GM19463 (cell line): ENCODE results near the gene ZNF324.
"Not testable (repeated sequence)": the region's sequence is repeated elsewhere in the genome, so short reads cannot be mapped to it uniquely, and the experiment has no call there.

Source experiments
- ATAC-seq: cut with Tn5 transposase; IDR thresholded peaks from one replicate; pipeline ENCODE4 v1.9.1; 2021; ENCODE audit warnings: mild to moderate bottlenecking, moderate library complexity; ENCODE audit not compliant: unreplicated experiment

Gene ZNF324

DNA sequence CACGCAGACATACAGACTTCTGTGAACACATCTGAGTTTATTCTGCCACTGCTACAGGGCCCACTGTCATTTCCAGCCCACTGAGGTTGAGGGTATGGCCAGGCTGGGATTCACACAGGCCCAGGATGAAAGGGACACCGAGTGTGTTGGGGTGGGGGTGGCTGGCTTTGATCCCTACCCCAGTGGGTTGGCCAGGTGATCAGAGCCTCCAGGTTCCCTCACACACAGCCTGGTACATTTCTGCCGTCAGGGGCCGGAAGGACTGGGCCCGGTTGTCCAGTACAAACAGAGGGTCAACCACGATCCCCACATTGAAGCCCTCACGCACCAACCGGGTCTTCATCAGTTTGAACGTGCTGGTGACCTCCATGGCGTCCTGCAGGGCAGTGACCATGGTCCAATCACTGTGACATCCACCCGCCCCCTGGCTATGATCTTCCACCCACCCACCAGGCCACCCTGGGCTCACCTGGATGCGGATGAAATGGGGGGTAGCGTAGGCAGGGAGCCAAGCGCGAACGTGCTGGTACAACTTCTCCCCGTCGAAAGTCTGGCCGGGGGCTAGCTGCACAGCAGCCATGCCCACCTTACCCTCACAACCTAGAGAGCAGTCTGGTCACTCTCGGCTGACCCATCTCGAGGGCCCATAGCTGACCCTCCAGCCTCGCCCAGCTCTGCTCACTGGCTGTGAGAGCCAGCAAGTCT, 31.6 kb downstream of the ZNF324 start:
- no peak for ATAC-seq

DNA sequence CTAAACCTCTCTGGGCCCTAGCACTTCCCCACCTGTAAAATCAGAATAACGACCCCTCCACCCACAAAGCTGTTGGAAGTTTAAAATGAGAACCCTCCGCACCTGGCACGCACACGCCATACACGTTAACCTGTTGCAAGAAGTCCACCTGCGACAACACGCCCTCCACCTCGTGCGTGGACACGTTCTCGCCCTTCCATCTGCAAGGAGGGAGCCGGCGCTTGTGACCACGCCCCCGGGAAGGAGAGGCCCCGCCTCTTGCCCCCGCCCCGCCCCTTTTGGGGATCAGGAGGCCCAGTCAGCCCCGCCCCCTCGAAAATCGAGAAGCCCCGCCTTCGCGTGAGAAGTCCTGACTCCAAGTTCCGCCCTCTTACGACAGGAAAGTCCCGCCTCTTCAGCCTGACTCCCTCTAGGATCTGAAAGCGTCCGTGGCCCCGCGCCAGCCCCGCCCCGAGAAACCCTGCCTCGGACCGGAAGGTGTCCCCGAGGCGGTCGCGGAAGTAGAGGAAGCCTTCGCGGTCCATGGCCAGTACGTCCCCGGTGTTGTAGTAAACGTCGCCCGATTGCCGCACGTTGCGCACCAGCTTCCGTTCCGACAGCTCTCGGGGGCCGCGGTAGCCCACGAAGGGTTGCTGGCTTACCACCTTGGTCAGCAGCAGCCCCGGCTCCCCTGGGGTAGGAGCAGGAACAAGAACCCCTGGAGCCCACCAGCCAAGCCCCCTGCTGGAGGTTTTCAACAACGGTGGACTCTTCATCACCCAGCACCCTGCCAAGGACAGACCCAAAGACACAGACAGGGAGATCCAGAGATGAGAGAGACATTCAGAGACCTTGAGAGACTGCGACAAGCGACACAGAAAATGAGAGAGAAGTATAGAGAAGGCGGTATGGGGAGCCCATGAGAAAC, 32.4 kb downstream of the ZNF324 start:
- peak; percentile 96 for ATAC-seq

DNA sequence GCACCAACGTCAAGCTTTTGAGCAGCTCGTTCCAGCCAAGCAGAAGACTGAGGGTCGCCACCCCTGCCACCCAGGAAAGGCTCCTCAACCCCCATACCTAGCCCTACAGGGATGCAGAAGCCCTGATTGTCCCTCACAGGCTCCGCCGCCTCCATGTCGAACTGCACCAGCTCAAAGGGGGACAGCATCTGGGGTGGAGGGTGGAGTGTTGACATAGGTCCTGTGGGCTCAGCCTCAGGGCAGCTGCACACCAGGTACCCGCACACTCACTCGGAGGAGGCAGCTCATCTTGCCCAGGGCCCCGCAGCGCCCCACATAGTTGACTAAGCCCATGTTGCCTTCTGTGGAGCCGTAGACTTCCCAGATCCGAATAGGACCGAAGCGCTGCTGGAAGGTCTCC, 33.4 kb downstream of the ZNF324 start:
- ATAC-seq: no peak

DNA sequence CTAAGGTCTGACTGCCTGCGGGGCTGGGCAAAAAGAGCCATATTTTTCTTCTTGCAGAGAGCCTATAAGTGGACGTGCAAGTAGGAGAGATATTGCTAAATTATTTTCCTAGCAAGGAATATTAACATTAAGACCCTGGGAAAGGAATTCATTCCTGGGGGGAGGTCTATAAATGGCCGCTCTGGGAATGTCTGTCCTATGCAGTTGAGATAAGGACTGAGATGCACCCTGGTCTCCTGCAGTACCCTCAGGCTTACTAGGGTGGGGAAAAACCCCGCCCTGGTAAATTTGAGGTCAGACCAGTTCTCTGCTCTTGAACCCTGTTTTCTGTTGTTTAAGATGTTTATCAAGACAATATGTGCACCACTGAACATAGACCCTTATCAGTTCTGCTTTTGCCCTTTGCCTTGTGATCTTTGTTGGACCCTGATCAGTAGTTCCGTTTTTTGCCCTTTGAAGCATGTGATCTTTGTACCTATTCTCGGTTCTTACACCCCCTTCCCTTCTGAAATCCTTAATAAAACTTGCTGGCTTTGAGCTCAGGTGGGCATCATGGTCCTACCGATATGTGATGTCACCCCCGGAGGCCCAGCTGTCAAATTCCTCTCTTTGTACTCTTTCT, 40.8 kb downstream of the ZNF324 start:
- ATAC-seq: not testable (repeated sequence)

- ATAC-seq: no peak
Observed at GRCh38 chr19:58509731-58510083, 42.8 kb downstream of the ZNF324 start.

- no peak for ATAC-seq
Observed at GRCh38 chr19:58510084-58510862, 43.4 kb downstream of the ZNF324 start.

DNA sequence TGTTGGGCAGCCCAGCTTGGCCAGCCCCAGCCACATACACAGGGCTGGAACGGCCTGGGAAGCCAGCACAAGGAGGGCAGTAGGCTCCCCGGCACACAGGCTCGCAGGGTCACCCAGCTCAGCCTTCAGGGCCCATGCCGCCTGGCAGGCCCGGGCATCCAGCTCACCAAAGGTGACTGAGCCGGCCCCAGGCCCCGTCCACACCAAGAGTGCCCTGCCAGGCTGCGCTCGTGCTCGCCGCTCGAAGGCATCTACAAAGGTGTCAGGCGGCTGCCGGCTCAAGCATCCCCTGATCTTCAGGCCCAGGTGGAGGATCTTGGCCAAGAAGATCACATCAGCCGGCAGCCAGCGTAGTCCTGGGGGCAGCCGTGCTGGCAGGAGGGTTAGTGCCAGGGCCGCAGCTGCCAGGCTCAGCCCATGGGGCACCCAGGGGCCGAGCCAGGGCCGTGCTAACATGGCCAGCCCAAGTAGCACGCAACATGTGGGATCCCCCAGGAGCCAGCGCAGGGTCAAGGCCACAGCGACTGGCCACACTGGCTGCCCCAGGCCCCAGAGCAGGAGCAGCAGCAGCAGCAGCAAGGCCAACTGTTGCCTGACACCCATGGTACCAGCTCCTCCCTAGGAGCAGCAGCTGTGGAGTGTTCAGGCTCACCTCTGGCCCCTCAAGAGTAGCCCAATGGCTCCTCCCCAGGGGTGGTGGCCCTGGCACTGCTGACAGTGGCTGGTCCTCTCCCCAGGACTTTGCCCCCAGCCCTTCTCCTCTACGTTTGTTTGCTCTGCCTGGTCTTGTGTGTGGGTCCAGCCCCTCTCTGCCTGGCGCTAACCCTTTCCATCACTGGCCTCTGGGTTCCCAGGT, 44.7 kb downstream of the ZNF324 start, which contains the start of gene SLC27A5:
Gene SLC27A5 (minus strand): TSS at position 640 of the 856 bp plus-strand sequence. CDS start 37 bp downstream, at position 603.
- no peak for ATAC-seq

DNA sequence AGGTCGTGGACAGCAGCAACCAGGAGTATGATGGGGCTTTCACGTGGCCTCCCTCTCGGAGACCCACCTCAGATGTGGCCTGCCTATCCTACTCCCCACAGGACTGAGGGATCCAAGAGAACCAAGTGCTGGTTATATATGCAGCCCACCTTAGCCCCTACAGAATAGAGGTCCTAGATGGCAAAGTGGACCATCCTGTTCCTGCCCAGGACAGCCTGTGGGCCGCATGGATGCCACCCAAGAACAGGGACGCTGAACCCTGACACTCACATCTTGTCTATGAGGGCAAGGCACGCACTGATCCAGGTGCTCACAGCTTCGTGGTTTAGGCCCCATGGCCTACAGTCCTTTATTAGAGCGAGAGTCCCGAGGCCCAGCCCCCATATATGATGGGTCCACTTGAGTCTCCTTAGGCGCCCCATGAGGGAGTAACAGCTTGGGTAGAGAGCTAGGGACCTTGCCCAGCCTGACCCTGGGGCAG, 46.4 kb downstream of the ZNF324 start:
- ATAC-seq: no peak

GRCh38 chr19:58513694-58514563, 47.0 kb downstream of the ZNF324 start:
- ATAC-seq: peak; percentile 80

GRCh38 chr19:58514564-58515022, 47.7 kb downstream of the ZNF324 start:
- no peak for ATAC-seq

- ATAC-seq: no peak
Observed at GRCh38 chr19:58515259-58515658, 48.4 kb downstream of the ZNF324 start.

DNA sequence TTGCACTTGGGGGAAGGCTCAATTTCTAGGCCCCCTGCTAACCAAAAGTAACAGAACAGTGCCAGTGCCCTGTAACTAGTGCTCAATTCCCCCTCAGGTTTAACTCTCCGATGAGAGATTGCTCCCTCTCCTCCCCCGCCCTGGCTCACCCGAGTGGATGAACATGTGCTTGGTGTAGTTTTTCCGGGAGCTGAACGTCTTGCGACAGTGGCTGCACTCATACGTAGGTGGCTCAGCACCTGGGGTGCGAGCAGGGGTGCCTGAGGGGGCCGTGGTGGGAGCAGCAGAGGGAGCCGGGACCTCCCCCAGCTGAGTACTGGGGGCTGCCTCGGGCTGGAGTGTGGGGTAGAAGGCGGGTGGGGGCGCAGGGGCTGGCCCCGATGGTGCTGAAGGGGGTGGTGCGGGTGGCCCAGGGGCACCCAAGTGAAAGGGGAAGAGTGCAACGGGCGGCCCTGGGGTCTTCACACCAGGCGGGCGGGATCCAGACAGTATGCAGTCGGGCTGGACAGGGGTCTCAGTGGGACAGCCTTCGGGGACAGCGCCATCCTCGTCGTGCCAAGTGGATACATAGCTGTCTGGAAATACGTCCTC, 49.5 kb downstream of the ZNF324 start:
- ATAC-seq: no peak

GRCh38 chr19:58516964-58517833, 50.3 kb downstream of the ZNF324 start:
- ATAC-seq: no peak

DNA sequence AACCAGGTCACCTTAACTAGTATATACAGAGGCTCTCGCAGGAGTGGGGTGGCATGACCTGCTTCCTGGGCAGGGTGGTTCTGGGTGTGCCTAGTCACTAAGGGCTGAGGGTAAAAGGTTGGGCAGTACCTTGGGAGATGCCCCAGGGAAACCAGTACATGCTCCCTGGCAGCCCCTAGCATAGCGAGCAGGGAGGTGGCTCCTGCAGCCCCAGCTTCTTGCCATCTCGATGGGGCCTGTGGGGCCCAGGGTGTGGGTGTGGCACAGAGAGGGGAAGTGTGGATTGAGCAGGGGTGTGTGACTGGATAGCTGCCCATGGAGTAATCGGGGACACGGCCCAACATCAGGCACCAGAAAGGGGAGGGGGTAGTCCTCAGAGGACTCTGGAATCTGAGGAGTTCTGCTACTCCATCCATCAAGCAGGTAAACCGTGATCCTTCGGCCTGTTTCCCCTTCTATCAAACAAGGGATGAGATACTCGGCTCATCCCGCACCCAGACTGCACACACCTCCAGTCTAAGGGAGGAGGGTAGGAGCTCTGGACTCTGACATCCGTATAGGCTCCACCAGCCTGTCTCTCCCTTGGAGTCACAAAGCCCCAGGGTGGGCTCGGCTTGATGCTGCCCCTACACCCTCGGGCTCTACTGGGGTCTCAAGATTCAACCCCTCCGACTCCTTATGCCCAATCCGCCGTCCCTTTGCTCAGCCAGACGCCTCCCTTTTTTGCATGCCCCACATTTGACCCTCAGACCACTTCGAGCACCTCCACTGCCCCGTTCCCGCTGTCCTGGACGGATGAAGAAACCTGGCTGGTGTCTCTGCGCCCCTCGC, 51.6 kb downstream of the ZNF324 start:
- no peak for ATAC-seq

DNA sequence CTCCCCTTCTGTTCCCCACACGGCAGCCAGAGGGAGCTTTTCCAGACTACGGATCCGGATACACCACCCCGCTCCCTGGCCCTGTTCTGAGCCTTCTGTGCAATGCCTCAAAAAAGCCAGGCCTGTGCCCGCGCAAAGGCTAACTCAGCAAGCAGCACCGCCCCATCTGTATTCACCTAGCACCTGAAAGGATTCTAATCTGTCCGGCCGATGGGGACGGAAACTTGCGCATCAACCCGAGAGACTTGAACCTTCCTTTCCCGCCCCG, 52.1 kb downstream of the ZNF324 start:
- ATAC-seq: no peak

DNA sequence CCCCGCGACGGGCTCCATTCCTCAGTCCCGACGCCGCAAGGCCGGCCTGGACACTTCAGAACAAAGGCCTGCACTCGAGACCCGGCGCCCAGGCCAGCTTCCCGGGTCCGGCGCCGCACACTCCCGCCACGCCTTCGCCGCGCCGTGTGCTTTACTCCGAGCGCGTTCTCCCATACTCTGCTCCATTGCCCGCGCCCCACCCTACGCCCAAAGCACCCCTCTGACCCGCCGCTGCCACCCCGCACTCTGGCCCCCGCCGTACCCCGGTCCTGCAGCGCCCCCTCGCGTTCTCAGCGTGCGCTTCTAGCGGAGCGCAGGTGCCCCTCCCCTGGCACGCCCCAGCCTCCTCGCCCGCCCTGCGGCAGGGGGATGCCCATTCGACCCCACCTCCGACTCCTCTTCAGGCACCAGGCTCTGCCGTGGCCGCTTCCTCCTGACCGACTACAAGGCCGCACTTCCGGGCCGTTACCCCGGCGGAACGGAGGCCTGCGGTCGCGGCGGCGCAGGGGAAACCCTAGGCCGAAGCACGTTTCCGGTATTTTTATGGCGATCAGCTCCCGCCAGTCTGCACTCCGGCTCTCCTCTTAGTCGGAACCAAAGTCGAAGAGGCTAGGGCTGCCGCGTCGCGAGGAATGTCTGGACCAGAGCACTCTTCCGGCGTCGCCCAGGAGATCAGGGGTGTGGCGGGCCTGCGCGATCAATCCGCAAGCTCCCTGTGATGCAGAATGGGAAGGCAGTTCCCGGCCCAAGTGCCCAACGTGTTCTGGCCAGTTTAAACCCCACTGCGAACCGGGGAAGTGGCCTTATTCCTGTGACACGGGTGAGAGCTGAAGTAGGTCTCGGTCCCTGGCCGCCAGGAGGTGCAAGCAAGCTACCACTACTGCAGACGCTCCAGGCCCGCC, 52.7 kb downstream of the ZNF324 start, which contains the start of gene ZBTB45:
Gene ZBTB45 (minus strand): TSS at position 456 of the 902 bp plus-strand sequence. CDS start 2,137 bp downstream, outside the sequence.
- ATAC-seq: peak; percentile 71
